GM19193 (cell line): ENCODE data around the gene DYDC1.

Source experiments
- POLR2A ChIP-seq: IDR thresholded peaks from 4 replicates; pipeline ENCODE4 v1.6.1; 2011; ENCODE audit not compliant: insufficient read depth, insufficient read length; ENCODE audit errors: extremely low read depth

The DYDC1 gene

GRCh38 chr10:80318742-80319141, 37.8 kb downstream of the DYDC1 start:
- TF ChIP-seq POLR2A: no peak

GRCh38 chr10:80315391-80315790, 41.2 kb downstream of the DYDC1 start:
- no peak for TF ChIP-seq POLR2A

GRCh38 chr10:80313523-80313922, 43.0 kb downstream of the DYDC1 start:
- no peak for TF ChIP-seq POLR2A

- TF ChIP-seq POLR2A: no peak
Measured at GRCh38 chr10:80296942-80297341, 59.6 kb downstream of the DYDC1 start.

GRCh38 chr10:80292607-80293239, 63.8 kb downstream of the DYDC1 start:
- TF ChIP-seq POLR2A: no peak

GRCh38 chr10:80290474-80291220, 65.9 kb downstream of the DYDC1 start:
- TF ChIP-seq POLR2A: no peak

GRCh38 chr10:80289451-80290287, 66.9 kb downstream of the DYDC1 start, which contains the start of gene MAT1A:
MAT1A (minus strand) TSS chr10:80289658; CDS start chr10:80289423, 235 bp downstream.
- TF ChIP-seq POLR2A: no peak

GRCh38 chr10:80288849-80289248, 67.7 kb downstream of the DYDC1 start:
- no peak for TF ChIP-seq POLR2A
